ENCODE data around the gene GNPTAB.
A peak's percentile ranks its signal among the peaks of the same experiment; 100 is the strongest.

GNPTAB gene

DNA sequence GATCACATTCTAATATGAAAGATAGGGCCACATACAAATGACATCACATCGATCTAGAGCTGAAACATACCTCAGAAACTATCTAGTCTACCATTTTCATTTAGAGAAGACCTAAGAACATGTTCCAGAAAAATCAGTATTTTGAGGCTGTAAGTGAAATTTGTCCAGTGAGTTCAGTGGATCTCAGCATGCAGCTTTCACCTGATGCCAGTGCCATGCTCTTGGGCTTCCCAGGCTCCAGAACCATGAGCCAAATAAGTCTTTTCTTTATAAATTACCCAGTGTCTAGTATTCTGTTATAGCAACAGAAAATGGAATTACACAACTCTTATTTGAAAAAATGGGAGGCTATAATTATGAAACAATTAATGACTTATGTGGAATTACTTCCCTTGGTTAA lies 124.4 kb downstream of the GNPTAB start:
- Histone ChIP-seq H4K20me1 (peaks cover 20% of the 10 kb centered on the region; the same call in 1 of the 2 replicates), H3K27me3 (no peaks in the 10 kb centered on the region), H3K4me2 (no peak overlapping the region), H3K4me1 (peaks cover 20% of the 10 kb centered on the region), H3K27ac (no peak overlapping the region), H3K4me3 (no peak overlapping the region), H3K9me3 (no peaks in the 10 kb centered on the region), H3K9ac (no peak overlapping the region), H3K36me3 (no peaks in the 10 kb centered on the region)
- TF ChIP-seq Cebpa-rat (IDR thresholded peaks at IDR 0.05) = no peak

DNA sequence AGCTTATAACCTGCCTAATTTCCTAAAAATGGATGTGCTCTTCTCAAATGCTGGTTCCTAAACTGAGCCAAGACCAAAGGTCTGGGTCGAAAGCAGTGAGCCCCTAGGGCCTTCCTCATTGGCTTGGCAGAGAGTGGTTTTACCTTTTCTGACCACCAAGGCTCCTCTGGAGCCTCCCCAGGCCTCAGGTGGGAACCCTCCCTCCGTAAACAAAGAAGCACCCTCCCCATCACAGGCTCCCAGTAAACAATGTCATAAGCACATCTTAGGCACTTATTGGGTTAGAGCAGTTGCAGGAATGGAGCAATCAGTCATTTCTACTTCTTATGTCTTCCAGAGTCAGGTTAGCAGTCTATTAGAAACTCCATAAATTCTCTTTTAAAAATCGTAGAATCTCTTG lies 127.3 kb downstream of the GNPTAB start:
- Histone ChIP-seq H3K4me2 (peak overlapping the region; percentile 29), H3K36me3 (no peaks in the 10 kb centered on the region), H3K4me3 (no peak overlapping the region), H3K27ac (no peak overlapping the region), H3K4me1 (peaks cover 35% of the 10 kb centered on the region), H3K27me3 (no peaks in the 10 kb centered on the region), H3K9ac (no peak overlapping the region), H4K20me1 (peaks cover 31% of the 10 kb centered on the region; the same call in 1 of the 2 replicates), H3K9me3 (no peaks in the 10 kb centered on the region)
- no peak for TF ChIP-seq Cebpa-rat (IDR thresholded peaks at IDR 0.05)

- Histone ChIP-seq H3K9me3 (no peaks in the 10 kb centered on the region), H3K4me2 (no peak overlapping the region), H4K20me1 (peaks cover 31% of the 10 kb centered on the region; the same call in 1 of the 2 replicates), H3K9ac (no peak overlapping the region), H3K4me3 (no peak overlapping the region), H3K27me3 (no peaks in the 10 kb centered on the region), H3K27ac (no peak overlapping the region), H3K4me1 (peaks cover 48% of the 10 kb centered on the region), H3K36me3 (no peaks in the 10 kb centered on the region)
- no peak for TF ChIP-seq Cebpa-rat (IDR thresholded peaks at IDR 0.05)
Observed at GRCh38 chr12:101700299-101700820, 130.4 kb downstream of the GNPTAB start.

DNA sequence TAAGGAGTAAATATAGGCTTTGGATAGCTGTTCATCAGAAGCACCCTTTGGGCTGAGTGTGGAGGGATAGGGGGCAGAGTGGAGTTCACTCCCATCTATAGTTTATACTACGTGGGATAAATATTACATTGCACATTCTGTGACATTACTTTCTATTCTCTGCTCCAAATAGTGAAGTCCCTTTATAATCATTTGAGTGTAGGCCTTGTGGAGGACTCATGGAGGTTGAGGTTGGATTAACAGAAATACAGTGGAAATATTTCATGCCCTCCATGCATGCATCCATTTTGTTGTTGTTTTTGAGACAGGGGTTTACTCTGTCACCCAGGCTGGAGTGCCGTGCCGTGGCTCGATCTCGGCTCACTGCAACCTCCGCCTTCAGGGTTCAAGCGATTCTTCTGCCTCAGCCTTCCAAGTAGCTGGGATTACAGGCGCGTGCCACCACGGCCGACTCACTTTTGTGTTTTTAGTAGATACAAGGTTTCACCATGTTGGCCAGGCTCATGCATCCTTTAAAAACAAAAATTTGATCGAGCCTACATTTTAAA lies 131.9 kb downstream of the GNPTAB start:
- peaks cover 48% of the 10 kb centered on the region for H3K4me1 ChIP-seq
- H3K27me3 ChIP-seq = no peaks in the 10 kb centered on the region
- peak overlapping the region; percentile 90 for H3K4me2 ChIP-seq
- peaks cover 31% of the 10 kb centered on the region; the same call in 1 of the 2 replicates for H4K20me1 ChIP-seq
- H3K4me3 ChIP-seq = peak overlapping the region; percentile 95
- H3K36me3 ChIP-seq = no peaks in the 10 kb centered on the region
- TF ChIP-seq Cebpa-rat (IDR thresholded peaks at IDR 0.05) = no peak
- H3K9ac ChIP-seq = no peak overlapping the region; the same call in 1 of the 2 replicates
- no peak overlapping the region for H3K27ac ChIP-seq
- no peaks in the 10 kb centered on the region; the same call in 1 of the 2 replicates for H3K9me3 ChIP-seq

DNA sequence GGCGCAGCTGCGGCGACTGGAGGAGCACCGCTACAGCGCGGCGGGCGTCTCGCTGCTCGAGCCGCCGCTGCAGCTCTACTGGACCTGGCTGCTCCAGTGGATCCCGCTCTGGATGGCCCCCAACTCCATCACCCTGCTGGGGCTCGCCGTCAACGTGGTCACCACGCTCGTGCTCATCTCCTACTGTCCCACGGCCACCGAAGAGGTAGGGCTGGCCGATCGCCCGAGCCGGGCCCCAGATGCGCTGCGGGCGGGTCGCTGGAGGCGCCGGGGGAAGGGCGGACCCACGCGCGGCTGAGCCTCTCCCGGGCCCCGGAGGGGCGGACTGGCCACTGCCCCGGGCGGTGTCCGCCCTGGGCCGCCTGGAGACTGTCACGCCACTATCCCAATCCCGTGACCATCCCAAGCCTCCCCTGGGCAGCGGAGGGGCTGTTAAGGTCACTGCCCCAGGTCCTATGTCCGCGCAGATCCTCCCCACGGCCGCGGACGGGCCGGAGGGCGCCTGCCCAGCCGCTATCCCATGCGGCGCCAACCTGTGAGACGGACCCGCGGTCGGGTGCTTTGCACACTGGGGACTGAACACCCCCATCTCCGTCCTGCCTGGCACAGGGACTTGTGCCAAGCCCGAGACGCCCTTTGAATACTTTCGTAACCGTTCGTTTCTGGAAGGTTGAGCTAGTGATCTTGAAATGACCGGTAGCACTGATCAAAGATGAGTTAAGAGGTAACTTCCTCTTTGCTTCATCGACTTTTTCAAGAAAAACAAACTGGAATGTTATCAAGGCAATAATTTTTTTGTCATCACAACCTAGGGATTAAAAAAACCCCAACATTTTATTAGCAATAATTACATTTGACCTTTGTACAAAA lies 132.6 kb downstream of the GNPTAB start:
- Histone ChIP-seq H3K9me3 (no peaks in the 10 kb centered on the region; the same call in 1 of the 2 replicates), H3K27ac (peak overlapping the region; percentile 87), H3K36me3 (no peaks in the 10 kb centered on the region), H3K4me2 (peak overlapping the region; percentile 90), H3K27me3 (no peaks in the 10 kb centered on the region), H3K9ac (peak overlapping the region; percentile 90), H3K4me1 (peaks cover 43% of the 10 kb centered on the region), H3K4me3 (peak overlapping the region; percentile 95), H4K20me1 (peaks cover 24% of the 10 kb centered on the region; the same call in 1 of the 2 replicates)
- TF ChIP-seq Cebpa-rat (IDR thresholded peaks at IDR 0.05) = no peak

DNA sequence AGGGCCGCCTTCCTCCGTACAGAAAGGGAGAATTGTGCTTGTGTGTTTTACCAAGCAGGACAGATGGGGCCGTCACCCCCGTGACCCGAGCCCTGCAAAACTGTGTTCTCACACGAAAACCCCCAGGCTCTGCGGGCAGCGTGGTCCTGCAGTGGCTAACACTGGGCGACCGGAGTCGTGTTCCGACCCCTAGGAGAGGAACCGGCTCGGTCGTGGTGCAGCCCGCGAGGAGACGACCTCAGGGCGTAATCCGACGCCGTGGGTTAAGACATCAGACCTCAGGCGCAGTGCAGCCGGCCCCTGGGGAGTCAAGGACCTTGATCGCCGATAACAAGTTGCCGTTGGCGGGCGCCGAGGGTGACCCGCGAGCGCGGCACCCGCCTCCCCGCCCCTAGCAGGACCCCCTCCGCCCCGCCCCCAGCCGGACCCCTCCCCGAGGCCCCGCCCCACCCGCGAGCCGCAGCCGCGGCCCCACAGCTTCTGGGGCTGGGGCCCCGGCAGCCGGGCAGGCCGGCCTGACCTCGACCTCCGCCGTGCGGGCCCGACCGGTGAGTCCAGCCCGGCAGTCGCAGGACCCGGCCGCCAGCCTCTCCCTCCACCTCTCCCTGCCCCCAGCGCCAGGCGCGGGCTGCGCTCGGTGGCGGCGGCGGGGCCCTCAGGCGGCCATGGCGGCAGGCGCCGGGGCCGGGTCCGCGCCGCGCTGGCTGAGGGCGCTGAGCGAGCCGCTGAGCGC lies 133.4 kb downstream of the GNPTAB start, which contains the start of gene CHPT1:
Gene CHPT1 (plus strand): TSS at position 444 of the 733 bp plus-strand sequence. CDS start 222 bp downstream, at position 666.
- H3K4me3 ChIP-seq = peak within 1 kb of the TSS; percentile 95
- peak within 1 kb of the TSS; percentile 90 for H3K4me2 ChIP-seq
- no peaks in the 10 kb centered on the region; the same call in 1 of the 2 replicates for H3K9me3 ChIP-seq
- H3K27ac ChIP-seq = peak within 1 kb of the TSS; percentile 87
- peak within 1 kb of the TSS; percentile 90 for H3K9ac ChIP-seq
- H3K27me3 ChIP-seq = no peaks in the 10 kb centered on the region
- no peaks in the 10 kb centered on the region for H3K36me3 ChIP-seq
- peaks cover 18% of the 10 kb centered on the region; the same call in 1 of the 2 replicates for H4K20me1 ChIP-seq
- peaks cover 36% of the 10 kb centered on the region for H3K4me1 ChIP-seq
- TF ChIP-seq Cebpa-rat (IDR thresholded peaks at IDR 0.05) = no peak

- H3K4me3 ChIP-seq = peak overlapping the region; percentile 95
- peak overlapping the region; percentile 73 for H3K27ac ChIP-seq
- peaks cover 12% of the 10 kb centered on the region; the same call in 1 of the 2 replicates for H4K20me1 ChIP-seq
- no peaks in the 10 kb centered on the region for H3K27me3 ChIP-seq
- no peaks in the 10 kb centered on the region for H3K36me3 ChIP-seq
- peak overlapping the region; percentile 80 for H3K9ac ChIP-seq
- peak overlapping the region; percentile 85 for H3K4me2 ChIP-seq
- no peaks in the 10 kb centered on the region; the same call in 1 of the 2 replicates for H3K9me3 ChIP-seq
- peak; percentile 70 for TF ChIP-seq Cebpa-rat (IDR thresholded peaks at IDR 0.05)
- peaks cover 38% of the 10 kb centered on the region for H3K4me1 ChIP-seq
Observed at GRCh38 chr12:101696251-101697196, 134.2 kb downstream of the GNPTAB start.

GRCh38 chr12:101695706-101696105 lies 135.1 kb downstream of the GNPTAB start:
- no peak overlapping the region for H3K4me3 ChIP-seq
- no peaks in the 10 kb centered on the region for H3K27me3 ChIP-seq
- peaks cover 42% of the 10 kb centered on the region for H3K4me1 ChIP-seq
- TF ChIP-seq Cebpa-rat (IDR thresholded peaks at IDR 0.05) = no peak
- no peak overlapping the region for H3K4me2 ChIP-seq
- no peaks in the 10 kb centered on the region for H3K36me3 ChIP-seq
- H3K27ac ChIP-seq = no peak overlapping the region
- H3K9ac ChIP-seq = no peak overlapping the region
- 0 out of 2 replicates have a peak, but pooled peaks cover 4% of the 10 kb centered on the region for H4K20me1 ChIP-seq
- H3K9me3 ChIP-seq = no peaks in the 10 kb centered on the region; the same call in 1 of the 2 replicates
